HepG2 (cell line): Measurements from ENCODE around the gene AAGAB. TPM values are rescaled to one million over a fixed set of nuclear protein-coding genes. Genes with fewer than 3 reads are reported as not detected.

Source experiments
- ATAC-seq: fragments of 200-7000 bp; cut with Tn5 transposase; 3 replicates; pipeline ENCODE4 v1.9.1; 2020; ENCODE audit warnings: mild to moderate bottlenecking, moderate library complexity
- BruUV-seq: library from RNA; stranded (reverse); fragments of 400-500 nt; replicated peaks from 2 replicates; lab custom pipeline; 2021; lab: Mats Ljungman, UMichigan
- CTCF ChIA-PET: fragments of 300-600 bp; formaldehyde crosslinking; extraction: SDS; loops from one replicate; lab custom pipeline; 2021; ENCODE audit warnings: low total read pairs, inconsistent platforms, low intra/inter-chr PET ratio; lab: Yijun Ruan, JAX
- POLR2A ChIA-PET: fragments of 350-600 bp; sonication (Branson Sonifier 250); formaldehyde crosslinking; loops from one replicate; lab custom pipeline; 2020; ENCODE audit warnings: antibody characterized with exemption, inconsistent platforms; lab: Yijun Ruan, JAX
- DNase-seq: peaks from one replicate; pipeline ENCODE4 v3.0.0-alpha.2; 2015; ENCODE audit warnings: low spot score
- FAIRE-seq: peaks from 3 replicates; lab custom pipeline; 2011; peaks lifted over from hg19 to GRCh38; lab: Jason Lieb, UNC
- H2AFZ ChIP-seq: one replicate; pipeline ENCODE4 v1.6.1; 2011; ENCODE audit warnings: low read length, inconsistent platforms
- H3K27ac ChIP-seq: fragments of 300-600 bp; 3 replicates; pipeline ENCODE4 v1.8.0; 2011; ENCODE audit warnings: mixed run types, mild to moderate bottlenecking, mixed read lengths, low read length, inconsistent platforms; ENCODE audit not compliant: insufficient read depth; ENCODE audit errors: extremely low read length
- H3K27me3 ChIP-seq, 2 experiments: fragments of 200-600 bp in 1 of 2; 2 replicates in 1 of 2; 3 replicates in 1 of 2; pipeline versions ENCODE4 v1.6.0 to v1.8.0; 2011; ENCODE audit warnings: low read length in 2 of 2, mild to moderate bottlenecking in 2 of 2, moderate library complexity in 2 of 2, inconsistent platforms in 1 of 2; ENCODE audit not compliant: insufficient read depth in 2 of 2, control insufficient read depth in 1 of 2
- H3K36me3 ChIP-seq, 2 experiments: fragments of 200-600 bp in 1 of 2; replicated peaks in 1 of 2; 2 replicates in 1 of 2; 3 replicates in 1 of 2; pipeline versions ENCODE4 v1.5.1 to v1.8.0; 2011; ENCODE audit warnings: low read length in 2 of 2, inconsistent platforms in 1 of 2; ENCODE audit not compliant: insufficient read depth in 2 of 2, control insufficient read depth in 1 of 2
- H3K4me1 ChIP-seq: 2 replicates; pipeline ENCODE4 v1.5.1; 2012; ENCODE audit warnings: low read length, inconsistent platforms; ENCODE audit not compliant: insufficient read depth
- H3K4me2 ChIP-seq: 2 replicates; pipeline ENCODE4 v1.6.0; 2011; ENCODE audit warnings: low read depth, low read length, inconsistent platforms
- H3K4me3 ChIP-seq, 3 experiments: fragments of 200-600 bp in 1 of 3; sonication (generic), shearing (Covaris generic) in 1 of 3; replicated peaks in 1 of 3; 2 replicates each; pipeline ENCODE4 v1.5.1; 2011 to 2016; ENCODE audit warnings: low read length in 3 of 3, inconsistent platforms in 2 of 3, low read depth in 2 of 3, mild to moderate bottlenecking in 2 of 3, control low read depth in 1 of 3, mixed read lengths in 1 of 3; ENCODE audit not compliant: insufficient read depth in 1 of 3
- H3K79me2 ChIP-seq: one replicate; pipeline ENCODE4 v1.6.1; 2011; ENCODE audit warnings: low read length, inconsistent platforms; ENCODE audit not compliant: insufficient read depth
- H3K9ac ChIP-seq: 2 replicates; pipeline ENCODE4 v1.6.0; 2011; ENCODE audit warnings: mild to moderate bottlenecking, low read depth, low read length, inconsistent platforms; ENCODE audit not compliant: insufficient read depth
- H3K9me3 ChIP-seq: 2 replicates; pipeline ENCODE4 v1.5.1; 2012; ENCODE audit warnings: mild to moderate bottlenecking, low read length
- H4K20me1 ChIP-seq: 2 replicates; pipeline ENCODE4 v1.6.0; 2011; ENCODE audit warnings: inconsistent platforms, mild to moderate bottlenecking, low read length, moderate library complexity; ENCODE audit not compliant: insufficient read depth
- CEBPB ChIP-seq: IDR thresholded peaks from 2 replicates; pipeline ENCODE4 v1.6.1; 2011; ENCODE audit warnings: low read depth, low read length, improper control_type of control experiment, borderline replicate concordance
- EHMT2 ChIP-seq: fragments of 200-600 bp; sonication (generic); IDR thresholded peaks from 2 replicates; pipeline ENCODE4 v1.7.0; 2017; ENCODE audit warnings: antibody characterized with exemption, low read depth, low read length, borderline replicate concordance
- GZF1 ChIP-seq: sonication (generic); formaldehyde crosslinking; IDR thresholded peaks from 2 replicates; pipeline ENCODE4 v1.5.1; 2020; ENCODE audit warnings: mild to moderate bottlenecking, missing genetic modification reagents
- MAFF ChIP-seq: IDR thresholded peaks from 2 replicates; pipeline ENCODE4 v1.6.1; 2011; ENCODE audit warnings: low read depth, low read length, improper control_type of control experiment
- MAFK ChIP-seq, 2 experiments: IDR thresholded peaks in 1 of 2; conservative IDR thresholded peaks in 1 of 2; 2 replicates each; pipeline ENCODE4 v1.6.1; 2011; ENCODE audit warnings: improper control_type of control experiment in 2 of 2, low read length in 2 of 2
- MBD4 ChIP-seq: IDR thresholded peaks from 2 replicates; pipeline ENCODE4 v1.6.1; 2012; ENCODE audit warnings: low read length, inconsistent platforms, borderline replicate concordance
- PRDM15 ChIP-seq: sonication (generic); formaldehyde crosslinking; IDR thresholded peaks from 2 replicates; pipeline ENCODE4 v1.4.0; 2020; ENCODE audit warnings: missing genetic modification reagents
- SNAPC2 ChIP-seq: sonication (generic); formaldehyde crosslinking; IDR thresholded peaks from 2 replicates; pipeline ENCODE4 v1.8.1; 2022; ENCODE audit warnings: mild to moderate bottlenecking, missing genetic modification reagents
- TP53 ChIP-seq: sonication (generic); formaldehyde crosslinking; conservative IDR thresholded peaks from 2 replicates; pipeline ENCODE4 v1.4.0; 2020; ENCODE audit warnings: missing genetic modification reagents
- WGBS: methylation state at CpG from one replicate; pipeline ENCODE4 v1.1.6; 2017; ENCODE audit warnings: low lambda C conversion rate; 5-methylcytosine and 5-hydroxymethylcytosine counted together
- in situ Hi-C: cut with HindIII; loops from 2 replicates; pipeline ENCODE4 v1.10.0; 2017; ENCODE audit warnings: low pct_unique_long_range_greater_than_20kb; ENCODE audit not compliant: extremely low pct_ligation_motif_present
- intact Hi-C: fragments of 100-400 bp; cut with micrococcal nuclease; formaldehyde crosslinking; loops from one replicate; pipeline ENCODE4 v1.10.0; 2022; ENCODE audit not compliant: unreplicated experiment
- polyA plus RNA-seq, 8 experiments: library from polyadenylated mRNA; depleted of rRNA in 3 of 8; stranded (reverse) in 7 of 8; unstranded in 1 of 8; fragments of >200 nt; fragmentation: Illumina TruSeq in 4 of 8; extraction: Trizol in 4 of 8; gene quantifications; 2 replicates each; pipeline versions ENCODE4 v1.2.1 to v1.2.3, GENCODE V29; 2011 to 2016; ENCODE audit warnings: low read depth in 4 of 8, missing spikeins in 1 of 8, mixed read lengths in 1 of 8; ENCODE audit not compliant: insufficient read depth in 1 of 8
- total RNA-seq, 5 experiments: library from RNA; depleted of rRNA; stranded (reverse); fragments of >200 nt; fragmentation: Illumina TruSeq; extraction: Trizol; gene quantifications; 2 replicates each; pipeline ENCODE4 v1.2.3, GENCODE V29; 2016; ENCODE audit warnings: low read depth in 1 of 5

AAGAB gene
- total and polyA plus RNA-seq, 2 of the 13 experiments (the other 11 are each of a cell fraction or from before 2014, with no cell fraction given), result 8.0 to 34.9 TPM

GRCh38 chr15:67296188-67296587 lies 41.7 kb upstream of the AAGAB start:
- 7% methylated on average over 5 of the region's 5 CpGs for WGBS
- DNase-seq (peak; percentile 21), FAIRE-seq (peak; percentile 44), ATAC-seq (peak; percentile 69)
- Histone ChIP-seq H2AFZ (no peak overlapping the region), H3K4me2 (peak overlapping the region; percentile 23; the same call in 1 of the 2 replicates), H4K20me1 (no peaks in the 10 kb centered on the region; the same call in 1 of the 2 replicates), H3K9ac (no peak overlapping the region), H3K79me2 (no peaks in the 10 kb centered on the region), H3K9me3 (no peaks in the 10 kb centered on the region), H3K36me3 (no peaks in the 10 kb centered on the region), H3K4me1 (peaks cover 8% of the 10 kb centered on the region; the same call in 1 of the 2 replicates), H3K4me3 (no peak overlapping the region), H3K27ac (no peak overlapping the region), H3K27me3 (no peaks in the 10 kb centered on the region)
- ChIA-PET POLR2A (no interaction called here), CTCF (no interaction called here)
- in situ Hi-C loops, result no loop called here
- intact Hi-C loops, result no loop called here
- TF ChIP-seq MBD4 (no peak), MAFF (0 out of 2 replicates have a peak, but pooled peaks have one; percentile 9), TP53 (no peak), EHMT2 (no peak), MAFK (conservative IDR thresholded peaks at IDR 0.05 in 1 of 2, IDR thresholded peaks at IDR 0.05 in 1 of 2; ENCODE audit: low read length in 2 of 2) (0 out of 4 replicates have a peak, but pooled peaks have one; percentile 12 to 24), GZF1 (no peak), SNAPC2 (no peak), PRDM15 (CRISPR knock-in tag) (0 out of 2 replicates have a peak, but pooled peaks have one; percentile 19), CEBPB (peak; percentile 25; the same call in 1 of the 2 replicates)
- BruUV-seq, result no TSS peak
